ENCODE data around the gene COPE.
A peak's percentile ranks its signal among the peaks of the same experiment; 100 is the strongest.

COPE gene

DNA sequence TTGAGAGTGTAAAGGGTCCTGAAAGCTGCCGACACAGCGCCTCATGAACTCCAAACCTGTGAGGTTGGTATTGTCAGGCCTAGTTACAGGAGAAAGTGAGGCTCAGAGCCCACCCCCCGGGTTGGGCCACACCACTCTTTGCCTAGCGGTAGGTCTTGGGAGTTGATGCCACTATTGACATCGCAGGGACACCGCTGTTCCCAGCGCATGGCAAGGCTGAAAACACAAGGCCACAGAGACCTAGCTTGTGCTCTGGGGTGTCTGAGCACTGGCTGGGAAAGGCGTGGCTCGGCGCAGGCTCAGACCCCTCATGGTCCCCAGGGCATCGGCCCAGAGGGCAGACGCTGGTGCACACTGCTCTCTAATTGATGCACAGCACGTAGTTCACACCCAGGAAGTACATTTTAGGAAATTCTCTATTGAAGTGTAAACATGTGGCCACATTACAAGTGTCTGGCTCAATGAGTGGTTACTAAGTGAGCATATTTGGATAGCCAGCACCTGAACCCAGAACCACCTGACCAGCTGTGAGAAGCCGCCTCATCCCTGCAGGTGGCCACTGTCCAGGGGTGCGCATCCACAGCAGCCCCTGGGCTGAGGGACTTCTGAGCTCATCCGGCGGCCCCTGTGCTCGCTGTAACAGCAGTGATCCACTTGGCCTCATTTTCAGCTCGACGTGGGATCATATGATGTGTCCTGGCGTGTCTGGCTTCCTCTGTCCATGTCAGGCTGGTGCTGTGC is 60.1 kb downstream of the COPE start:
- TF ChIP-seq, protein P1, sequence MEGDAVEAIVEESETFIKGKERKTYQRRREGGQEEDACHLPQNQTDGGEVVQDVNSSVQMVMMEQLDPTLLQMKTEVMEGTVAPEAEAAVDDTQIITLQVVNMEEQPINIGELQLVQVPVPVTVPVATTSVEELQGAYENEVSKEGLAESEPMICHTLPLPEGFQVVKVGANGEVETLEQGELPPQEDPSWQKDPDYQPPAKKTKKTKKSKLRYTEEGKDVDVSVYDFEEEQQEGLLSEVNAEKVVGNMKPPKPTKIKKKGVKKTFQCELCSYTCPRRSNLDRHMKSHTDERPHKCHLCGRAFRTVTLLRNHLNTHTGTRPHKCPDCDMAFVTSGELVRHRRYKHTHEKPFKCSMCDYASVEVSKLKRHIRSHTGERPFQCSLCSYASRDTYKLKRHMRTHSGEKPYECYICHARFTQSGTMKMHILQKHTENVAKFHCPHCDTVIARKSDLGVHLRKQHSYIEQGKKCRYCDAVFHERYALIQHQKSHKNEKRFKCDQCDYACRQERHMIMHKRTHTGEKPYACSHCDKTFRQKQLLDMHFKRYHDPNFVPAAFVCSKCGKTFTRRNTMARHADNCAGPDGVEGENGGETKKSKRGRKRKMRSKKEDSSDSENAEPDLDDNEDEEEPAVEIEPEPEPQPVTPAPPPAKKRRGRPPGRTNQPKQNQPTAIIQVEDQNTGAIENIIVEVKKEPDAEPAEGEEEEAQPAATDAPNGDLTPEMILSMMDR (IDR thresholded peaks at IDR 0.05; ENCODE audit: low read depth, low read length), result no peak
- no peak overlapping the region for H3K4me3 ChIP-seq (ENCODE audit: low read depth, low read length)

DNA sequence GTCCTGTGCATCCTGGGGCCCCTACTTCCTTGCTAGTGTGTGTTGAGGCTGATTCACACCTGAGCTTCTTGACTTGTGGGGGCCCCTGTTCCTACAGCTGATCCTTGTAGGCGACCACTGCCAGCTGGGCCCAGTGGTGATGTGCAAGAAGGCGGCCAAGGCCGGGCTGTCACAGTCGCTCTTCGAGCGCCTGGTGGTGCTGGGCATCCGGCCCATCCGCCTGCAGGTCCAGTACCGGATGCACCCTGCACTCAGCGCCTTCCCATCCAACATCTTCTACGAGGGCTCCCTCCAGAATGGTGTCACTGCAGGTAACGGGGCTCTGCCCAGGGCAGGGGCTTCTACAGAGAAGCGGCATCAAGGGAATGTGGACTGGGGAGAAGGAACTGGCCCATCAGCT is 62.0 kb downstream of the COPE start:
- no peak overlapping the region for H3K4me3 ChIP-seq (ENCODE audit: low read depth, low read length)
- TF ChIP-seq, protein P1 (IDR thresholded peaks at IDR 0.05; ENCODE audit: low read depth, low read length), result no peak

DNA sequence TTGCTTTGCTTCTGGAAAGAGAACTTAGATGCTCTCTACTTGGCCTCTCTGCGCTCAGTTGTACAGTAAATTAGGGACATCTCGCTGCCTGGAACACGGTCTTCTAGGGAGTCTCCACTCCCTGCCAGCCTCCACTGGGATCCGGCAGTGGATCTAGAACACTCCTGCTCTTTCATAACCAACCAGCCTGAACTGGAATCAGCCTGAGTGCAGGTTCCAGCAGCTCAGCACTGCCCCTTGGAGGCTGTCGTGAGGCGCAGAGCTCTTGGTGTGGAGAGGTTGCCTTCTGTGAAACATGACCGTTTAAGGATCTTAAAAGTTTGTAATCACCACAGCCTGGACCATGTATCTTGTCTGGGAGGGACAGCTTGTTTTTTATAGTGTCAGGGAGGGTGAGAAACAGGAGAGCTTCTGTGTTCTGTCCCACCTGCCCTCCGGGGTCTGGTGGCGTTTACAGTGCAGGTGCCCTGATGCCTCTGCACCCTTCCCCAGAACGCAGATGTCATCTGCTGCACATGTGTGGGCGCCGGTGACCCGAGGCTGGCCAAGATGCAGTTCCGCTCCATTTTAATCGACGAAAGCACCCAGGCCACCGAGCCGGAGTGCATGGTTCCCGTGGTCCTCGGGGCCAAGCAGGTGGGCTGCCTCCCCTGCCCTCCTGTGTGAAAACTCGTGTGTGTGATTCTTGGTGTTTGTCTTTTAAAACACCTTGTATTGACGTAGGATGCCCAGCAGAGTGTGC is 62.6 kb downstream of the COPE start:
- TF ChIP-seq, protein P1 (IDR thresholded peaks at IDR 0.05; ENCODE audit: low read depth, low read length), result 0 out of 2 replicates have a peak, but pooled peaks have one; percentile 20
- no peak overlapping the region for H3K4me3 ChIP-seq (ENCODE audit: low read depth, low read length)

- TF ChIP-seq, protein P1 (IDR thresholded peaks at IDR 0.05; ENCODE audit: low read depth, low read length), result no peak
- no peak overlapping the region for H3K4me3 ChIP-seq (ENCODE audit: low read depth, low read length)
Measured at GRCh38 chr19:18855647-18856384, 63.4 kb downstream of the COPE start.

GRCh38 chr19:18854982-18855381 is 64.2 kb downstream of the COPE start:
- TF ChIP-seq, protein P1 (IDR thresholded peaks at IDR 0.05; ENCODE audit: low read depth, low read length), result no peak
- H3K4me3 ChIP-seq (ENCODE audit: low read depth, low read length), result no peak overlapping the region

DNA sequence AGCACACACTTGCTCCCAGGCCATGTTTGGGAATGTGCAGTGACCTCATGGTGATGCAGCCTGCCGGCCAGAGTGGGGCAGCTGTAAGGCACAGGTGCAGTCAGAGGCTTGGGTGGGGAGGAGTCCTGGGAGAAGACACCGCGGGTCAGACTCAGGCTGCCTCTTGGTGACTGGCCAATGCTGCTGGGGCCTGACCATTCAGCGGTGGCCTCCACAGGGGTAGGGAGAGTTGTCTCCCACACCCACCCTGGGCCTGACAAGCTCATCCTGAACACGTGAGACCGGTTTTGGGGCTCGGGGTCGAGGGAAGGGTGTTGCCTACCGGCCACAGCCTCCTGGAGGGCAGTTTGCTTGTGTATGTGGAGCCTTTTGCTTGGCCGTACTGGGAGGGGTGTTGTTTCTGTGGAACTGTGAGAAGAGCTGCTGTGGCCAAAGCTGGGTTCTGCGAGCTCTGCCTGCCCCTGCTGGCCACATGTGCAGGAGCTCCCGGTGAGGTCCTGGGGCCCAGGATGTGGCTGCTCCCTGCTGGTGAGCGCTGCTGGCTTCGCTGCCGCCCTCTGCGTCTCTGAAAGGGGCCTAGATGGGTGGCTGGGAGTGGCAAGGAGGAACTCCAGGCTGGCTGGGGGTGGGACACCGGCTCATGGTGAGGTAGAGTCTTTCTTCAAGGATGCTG is 65.3 kb downstream of the COPE start:
- TF ChIP-seq, protein P1 (IDR thresholded peaks at IDR 0.05; ENCODE audit: low read depth, low read length), result no peak
- no peak overlapping the region for H3K4me3 ChIP-seq (ENCODE audit: low read depth, low read length)

All from WI38 (cell line).